BE2C (cell line): ENCODE results near the gene CDH4.

Experiments
- DNase-seq: peaks from one replicate; pipeline ENCODE4 v3.0.0-alpha.2; 2020
- H3K27me3 ChIP-seq: fragments of 250-450 bp; sonication (Bioruptor Pico); 2 replicates; pipeline ENCODE4 v1.5.1; 2020; ENCODE audit warnings: mild to moderate bottlenecking
- H3K36me3 ChIP-seq: fragments of 250-450 bp; sonication (Bioruptor Pico); 2 replicates; pipeline ENCODE4 v1.5.1; 2020; ENCODE audit warnings: mild to moderate bottlenecking
- H3K4me1 ChIP-seq: fragments of 250-450 bp; sonication (Bioruptor Pico); 2 replicates; pipeline ENCODE4 v1.5.1; 2020
- H3K4me3 ChIP-seq: 2 replicates; pipeline ENCODE4 v1.5.1; 2011; ENCODE audit warnings: low read depth, low read length
- H3K9me3 ChIP-seq: fragments of 250-450 bp; sonication (Bioruptor Pico); 2 replicates; pipeline ENCODE4 v1.5.1; 2020
- CTCF ChIP-seq: IDR thresholded peaks from 2 replicates; pipeline ENCODE4 v1.5.1; 2012; ENCODE audit warnings: mild to moderate bottlenecking, low read depth, low read length

CDH4 gene

DNA sequence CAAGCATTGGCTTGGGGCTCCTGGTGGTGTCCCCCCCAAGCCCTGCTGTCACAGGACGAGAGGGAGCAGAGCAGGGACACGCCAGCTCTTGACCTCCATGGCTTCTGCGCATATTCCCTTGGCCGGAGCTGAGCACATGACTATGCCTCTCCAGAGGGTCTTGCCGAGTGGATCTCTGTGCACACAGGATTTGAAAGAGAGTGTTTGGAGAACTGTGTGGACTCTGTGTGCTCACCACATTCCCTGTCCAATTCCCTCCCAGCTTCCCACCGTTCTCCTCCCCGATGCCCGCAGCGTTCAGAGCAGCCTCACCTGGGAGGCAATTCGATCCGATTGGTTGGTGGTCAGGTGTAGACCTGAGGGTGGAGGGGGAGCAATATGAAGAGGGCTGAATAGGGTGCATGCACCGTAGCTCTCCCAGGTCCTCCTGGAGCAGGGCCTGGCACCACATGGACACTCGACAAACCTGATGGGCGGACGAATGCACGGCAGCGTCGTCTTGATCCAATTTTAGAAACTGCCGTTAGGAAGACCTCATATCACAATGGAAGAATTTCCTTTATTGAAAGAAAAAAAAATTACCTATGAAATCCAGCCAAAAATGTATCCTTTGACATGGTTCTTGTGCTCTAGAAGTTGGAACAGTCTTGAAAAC, 287.8 kb downstream of the CDH4 start:
- no peak for DNase-seq
- Histone ChIP-seq H3K4me3 (no peak overlapping the region), H3K36me3 (no peaks in the 10 kb centered on the region), H3K27me3 (no peaks in the 10 kb centered on the region), H3K4me1 (no peaks in the 10 kb centered on the region), H3K9me3 (no peaks in the 10 kb centered on the region)
- TF ChIP-seq CTCF: no peak

GRCh38 chr20:61541537-61541936, 289.5 kb downstream of the CDH4 start:
- Histone ChIP-seq H3K9me3 (no peaks in the 10 kb centered on the region), H3K4me1 (no peaks in the 10 kb centered on the region), H3K4me3 (no peak overlapping the region), H3K36me3 (no peaks in the 10 kb centered on the region), H3K27me3 (no peaks in the 10 kb centered on the region)
- no peak for TF ChIP-seq CTCF
- DNase-seq: no peak

- H3K36me3 ChIP-seq: no peaks in the 10 kb centered on the region
- TF ChIP-seq CTCF: no peak
- no peaks in the 10 kb centered on the region for H3K27me3 ChIP-seq
- no peak overlapping the region for H3K4me3 ChIP-seq
- H3K9me3 ChIP-seq: no peaks in the 10 kb centered on the region
- H3K4me1 ChIP-seq: no peaks in the 10 kb centered on the region
- no peak for DNase-seq
Measured at GRCh38 chr20:61543086-61543485, 291.0 kb downstream of the CDH4 start.

GRCh38 chr20:61543931-61544745, 292.1 kb downstream of the CDH4 start:
- H3K36me3 ChIP-seq: no peaks in the 10 kb centered on the region
- no peak overlapping the region for H3K4me3 ChIP-seq
- TF ChIP-seq CTCF: no peak
- no peaks in the 10 kb centered on the region for H3K4me1 ChIP-seq
- DNase-seq: no peak
- no peaks in the 10 kb centered on the region for H3K9me3 ChIP-seq
- H3K27me3 ChIP-seq: no peaks in the 10 kb centered on the region

DNA sequence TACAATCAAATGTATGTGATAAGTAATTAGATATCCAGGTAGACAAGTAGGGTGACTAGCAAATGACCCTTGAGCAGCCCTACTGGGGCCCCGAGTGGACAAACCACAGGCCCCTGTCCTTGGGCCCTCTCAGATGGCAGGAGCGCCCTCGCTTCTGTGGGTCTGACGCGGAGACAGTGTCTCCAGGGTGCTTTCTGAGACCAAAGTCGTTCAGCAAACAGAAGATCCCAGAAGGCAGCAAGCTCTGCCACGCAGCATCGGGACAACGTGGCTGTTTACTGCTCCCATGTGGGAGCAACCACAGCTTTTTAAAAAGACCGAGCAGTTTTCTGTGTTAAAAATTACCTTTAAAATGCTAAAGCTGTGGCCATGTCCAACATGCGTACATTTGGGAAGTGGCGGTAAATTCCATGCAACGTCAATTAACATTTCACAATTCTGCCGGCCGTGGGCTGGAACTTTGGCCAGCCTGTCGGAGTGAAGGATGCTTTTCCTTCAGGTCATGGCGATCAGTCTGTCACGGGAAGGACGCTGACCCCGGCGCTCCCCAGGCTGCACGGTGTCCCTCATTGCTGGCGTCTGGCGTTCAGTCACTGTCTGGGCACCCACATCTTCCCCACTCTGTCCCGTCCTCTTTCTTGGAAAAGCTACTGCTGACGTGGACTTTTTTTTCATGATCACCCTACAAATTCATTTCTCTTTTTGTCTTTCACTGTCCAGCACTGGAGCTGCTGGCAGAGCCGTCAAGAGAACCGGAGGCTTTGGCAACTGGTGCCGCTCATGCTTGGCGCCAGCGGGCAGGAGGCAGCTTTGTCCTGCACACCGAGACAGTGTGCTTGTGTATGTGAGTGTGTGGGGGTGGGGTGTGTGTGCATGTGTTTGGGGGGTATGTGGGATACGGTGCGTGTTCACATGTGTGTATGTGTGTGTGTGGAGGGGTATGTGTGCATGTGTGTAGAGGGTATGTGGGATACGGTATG, 293.1 kb downstream of the CDH4 start:
- no peak overlapping the region for H3K4me3 ChIP-seq
- no peak for DNase-seq
- H3K4me1 ChIP-seq: no peaks in the 10 kb centered on the region
- TF ChIP-seq CTCF: no peak
- H3K27me3 ChIP-seq: no peaks in the 10 kb centered on the region
- no peaks in the 10 kb centered on the region for H3K36me3 ChIP-seq
- H3K9me3 ChIP-seq: no peaks in the 10 kb centered on the region
